GM12891 (cell line): ENCODE data around the gene PIK3C2B.

Experiments
- POLR2A ChIP-seq: IDR thresholded peaks from 2 replicates; pipeline ENCODE4 v1.6.1; 2011; ENCODE audit warnings: low read depth, low read length, control low read depth
- POLR2AphosphoS5 ChIP-seq: IDR thresholded peaks from 2 replicates; pipeline ENCODE4 v1.6.1; 2011; ENCODE audit warnings: low read depth, low read length, control low read depth
- SPI1 ChIP-seq: IDR thresholded peaks from 2 replicates; pipeline ENCODE4 v1.6.1; 2011; ENCODE audit warnings: low read depth, low read length, control low read depth
- TAF1 ChIP-seq: IDR thresholded peaks from 2 replicates; pipeline ENCODE4 v1.6.1; 2011; ENCODE audit warnings: low read depth, low read length, control low read depth

GRCh38 chr1:204447190-204447589 is 47.4 kb downstream of the PIK3C2B start:
- TF ChIP-seq POLR2A (no peak), POLR2AphosphoS5 (no peak), TAF1 (no peak), SPI1 (no peak)
